Adrenal gland (tissue), 5 donors: ENCODE data around the gene B3GALNT2.

ENCODE experiments used
- CTCF ChIP-seq, 6 experiments: fragments of 450-650 bp in 4 of 6; fragments of 200-600 bp in 2 of 6; sonication (generic) in 1 of 6; IDR thresholded peaks; 1 replicate in 5 of 6; 2 replicates in 1 of 6; pipeline versions ENCODE4 v1.5.1 to v1.8.0; 2016 to 2021; ENCODE audit warnings: antibody characterized with exemption in 6 of 6, mild to moderate bottlenecking in 2 of 6, moderate library complexity in 1 of 6
- POLR2A ChIP-seq, 2 donors: fragments of 450-650 bp; IDR thresholded peaks; one replicate each; pipeline ENCODE4 v1.6.1; 2017; ENCODE audit warnings: antibody characterized with exemption in 2 of 2, mild to moderate bottlenecking in 2 of 2, moderate library complexity in 1 of 2
- donor health status: DM: no; HTN: no; CAD: no.

- TF ChIP-seq CTCF (IDR thresholded peaks at IDR 0.05) (no peak), POLR2A (IDR thresholded peaks at IDR 0.05) (no peak)
Observed at GRCh38 chr1:235425357-235425756, 78.9 kb downstream of the B3GALNT2 start.
